Activated CD4-positive, alpha-beta memory T cell treated with anti-CD3 and anti-CD28 coated beads for 36 hours (primary cell): Measurements from ENCODE around the gene TLE4. TPM values are rescaled to one million over a fixed set of nuclear protein-coding genes. Genes with fewer than 3 reads are reported as not detected.

Source experiments
- CTCF ChIA-PET: fragments of 350-600 bp; sonication (Branson Sonifier 250); formaldehyde crosslinking; loops from one replicate; lab custom pipeline; 2021; ENCODE audit warnings: antibody characterized with exemption, inconsistent platforms; lab: Charles Lee
- POLR2A ChIA-PET: fragments of 350-600 bp; sonication (Branson Sonifier 250); formaldehyde crosslinking; loops from one replicate; lab custom pipeline; 2021; ENCODE audit warnings: antibody characterized with exemption; lab: Charles Lee
- DNase-seq: peaks from one replicate; pipeline ENCODE4 v3.0.0-alpha.2; 2020
- H3K27ac Mint-ChIP-seq: one replicate; pipeline ENCODE4 v1.8.0; 2021; ENCODE audit warnings: mixed read lengths
- H3K27me3 Mint-ChIP-seq: one replicate; pipeline ENCODE4 v1.8.0; 2021; ENCODE audit warnings: mixed read lengths
- H3K36me3 Mint-ChIP-seq: one replicate; pipeline ENCODE4 v1.8.0; 2021; ENCODE audit warnings: mixed read lengths
- H3K4me1 Mint-ChIP-seq: one replicate; pipeline ENCODE4 v1.8.0; 2021; ENCODE audit warnings: low read depth, mixed read lengths
- H3K4me3 Mint-ChIP-seq: one replicate; pipeline ENCODE4 v1.8.0; 2021; ENCODE audit warnings: mild to moderate bottlenecking, mixed read lengths
- H3K9me3 Mint-ChIP-seq: one replicate; pipeline ENCODE4 v1.8.0; 2021; ENCODE audit warnings: mixed read lengths
- intact Hi-C: fragments of 100-400 bp; cut with micrococcal nuclease; formaldehyde crosslinking; loops from one replicate; pipeline ENCODE4 v1.15.1; 2023
- total RNA-seq, 2 experiments: library from RNA; stranded (reverse); gene quantifications; one replicate each; pipeline ENCODE4 v1.2.3, GENCODE V29; 2021

TLE4 gene
- total RNA-seq, 2 experiments from 2014 or later, result 14.3 to 15.3 TPM

GRCh38 chr9:79662537-79662956, 90.8 kb downstream of the TLE4 start:
- Mint-ChIP-seq H3K4me1 (peaks cover 32% of the 10 kb centered on the region), H3K4me3 (no peak overlapping the region), H3K9me3 (no peaks in the 10 kb centered on the region), H3K27ac (no peak overlapping the region), H3K36me3 (peaks cover 9% of the 10 kb centered on the region), H3K27me3 (no peaks in the 10 kb centered on the region)
- CTCF ChIA-PET, result no interaction called here
- intact Hi-C loops, result no loop called here
- POLR2A ChIA-PET, result no interaction called here
- DNase-seq, result no peak

GRCh38 chr9:79663300-79663699, 91.5 kb downstream of the TLE4 start:
- Mint-ChIP-seq H3K4me1 (peaks cover 31% of the 10 kb centered on the region), H3K36me3 (peaks cover 9% of the 10 kb centered on the region), H3K9me3 (no peaks in the 10 kb centered on the region), H3K4me3 (no peak overlapping the region), H3K27ac (no peak overlapping the region), H3K27me3 (no peaks in the 10 kb centered on the region)
- CTCF ChIA-PET, result no interaction called here
- POLR2A ChIA-PET, result no interaction called here
- intact Hi-C loops, result no loop called here
- DNase-seq, result no peak

GRCh38 chr9:79663878-79664277, 92.1 kb downstream of the TLE4 start:
- Mint-ChIP-seq H3K4me3 (no peak overlapping the region), H3K9me3 (no peaks in the 10 kb centered on the region), H3K36me3 (peaks cover 6% of the 10 kb centered on the region), H3K4me1 (peaks cover 27% of the 10 kb centered on the region), H3K27me3 (no peaks in the 10 kb centered on the region), H3K27ac (no peak overlapping the region)
- ChIA-PET CTCF (no interaction called here), POLR2A (no interaction called here)
- intact Hi-C loops, result no loop called here
- DNase-seq, result no peak

GRCh38 chr9:79664375-79664831, 92.6 kb downstream of the TLE4 start:
- no peak for DNase-seq
- no peaks in the 10 kb centered on the region for H3K9me3 Mint-ChIP-seq
- POLR2A ChIA-PET, result no interaction called here
- CTCF ChIA-PET, result no interaction called here
- H3K4me3 Mint-ChIP-seq, result no peak overlapping the region
- H3K27ac Mint-ChIP-seq, result no peak overlapping the region
- no peaks in the 10 kb centered on the region for H3K27me3 Mint-ChIP-seq
- H3K36me3 Mint-ChIP-seq, result peaks cover 6% of the 10 kb centered on the region
- intact Hi-C loops, result no loop called here
- H3K4me1 Mint-ChIP-seq, result peaks cover 25% of the 10 kb centered on the region

GRCh38 chr9:79665369-79665768, 93.6 kb downstream of the TLE4 start:
- Mint-ChIP-seq H3K4me1 (peaks cover 31% of the 10 kb centered on the region), H3K4me3 (no peak overlapping the region), H3K9me3 (no peaks in the 10 kb centered on the region), H3K27me3 (no peaks in the 10 kb centered on the region), H3K27ac (no peak overlapping the region), H3K36me3 (peaks cover 6% of the 10 kb centered on the region)
- CTCF ChIA-PET, result no interaction called here
- intact Hi-C loops, result loop anchor here (5.0 kb wide), 1 partner anchor 33 kb away; no protein-coding TSS in a partner anchor
- POLR2A ChIA-PET, result no interaction called here
- no peak for DNase-seq

- POLR2A ChIA-PET, result no interaction called here
- CTCF ChIA-PET, result no interaction called here
- no peak overlapping the region for H3K4me3 Mint-ChIP-seq
- peaks cover 35% of the 10 kb centered on the region for H3K4me1 Mint-ChIP-seq
- DNase-seq, result no peak
- H3K27ac Mint-ChIP-seq, result no peak overlapping the region
- H3K9me3 Mint-ChIP-seq, result no peaks in the 10 kb centered on the region
- H3K36me3 Mint-ChIP-seq, result peaks cover 10% of the 10 kb centered on the region
- intact Hi-C loops, result loop anchor here (5.0 kb wide), 1 partner anchor 34 kb away; no protein-coding TSS in a partner anchor
- no peaks in the 10 kb centered on the region for H3K27me3 Mint-ChIP-seq
These were observed 94.2 kb downstream of the TLE4 start for GRCh38 chr9:79665931-79666330.

GRCh38 chr9:79667120-79667519, 95.4 kb downstream of the TLE4 start:
- Mint-ChIP-seq H3K4me1 (peaks cover 31% of the 10 kb centered on the region), H3K27ac (no peak overlapping the region), H3K4me3 (no peak overlapping the region), H3K27me3 (no peaks in the 10 kb centered on the region), H3K9me3 (no peaks in the 10 kb centered on the region), H3K36me3 (peaks cover 17% of the 10 kb centered on the region)
- ChIA-PET CTCF (no interaction called here), POLR2A (no interaction called here)
- intact Hi-C loops, result loop anchor here (5.0 kb wide), 1 partner anchor 35 kb away; no protein-coding TSS in a partner anchor
- no peak for DNase-seq

- POLR2A ChIA-PET, result no interaction called here
- H3K9me3 Mint-ChIP-seq, result no peaks in the 10 kb centered on the region
- intact Hi-C loops, result loop anchor here (5.0 kb wide), 1 partner anchor 36 kb away; no protein-coding TSS in a partner anchor
- H3K27me3 Mint-ChIP-seq, result no peaks in the 10 kb centered on the region
- DNase-seq, result no peak
- no peak overlapping the region for H3K4me3 Mint-ChIP-seq
- peaks cover 32% of the 10 kb centered on the region for H3K4me1 Mint-ChIP-seq
- peaks cover 18% of the 10 kb centered on the region for H3K36me3 Mint-ChIP-seq
- no peak overlapping the region for H3K27ac Mint-ChIP-seq
- CTCF ChIA-PET, result no interaction called here
These were observed 96.2 kb downstream of the TLE4 start for GRCh38 chr9:79667817-79668436.

GRCh38 chr9:79668956-79669355, 97.2 kb downstream of the TLE4 start:
- H3K9me3 Mint-ChIP-seq, result no peaks in the 10 kb centered on the region
- POLR2A ChIA-PET, result no interaction called here
- no peak for DNase-seq
- H3K27me3 Mint-ChIP-seq, result no peaks in the 10 kb centered on the region
- H3K4me1 Mint-ChIP-seq, result peaks cover 37% of the 10 kb centered on the region
- CTCF ChIA-PET, result no interaction called here
- intact Hi-C loops, result loop anchor here (5.0 kb wide), 1 partner anchor 37 kb away; no protein-coding TSS in a partner anchor
- peaks cover 17% of the 10 kb centered on the region for H3K36me3 Mint-ChIP-seq
- no peak overlapping the region for H3K4me3 Mint-ChIP-seq
- H3K27ac Mint-ChIP-seq, result no peak overlapping the region

- CTCF ChIA-PET, result no interaction called here
- peaks cover 22% of the 10 kb centered on the region for H3K36me3 Mint-ChIP-seq
- peaks cover 45% of the 10 kb centered on the region for H3K4me1 Mint-ChIP-seq
- DNase-seq, result no peak
- intact Hi-C loops, result no loop called here
- H3K27ac Mint-ChIP-seq, result no peak overlapping the region
- no peak overlapping the region for H3K4me3 Mint-ChIP-seq
- no peaks in the 10 kb centered on the region for H3K9me3 Mint-ChIP-seq
- H3K27me3 Mint-ChIP-seq, result no peaks in the 10 kb centered on the region
- POLR2A ChIA-PET, result no interaction called here
These were observed 98.7 kb downstream of the TLE4 start for GRCh38 chr9:79670269-79670961.

GRCh38 chr9:79671558-79671957, 99.8 kb downstream of the TLE4 start:
- Mint-ChIP-seq H3K4me1 (peaks cover 42% of the 10 kb centered on the region), H3K9me3 (no peaks in the 10 kb centered on the region), H3K27me3 (no peaks in the 10 kb centered on the region), H3K36me3 (peaks cover 22% of the 10 kb centered on the region), H3K27ac (no peak overlapping the region), H3K4me3 (no peak overlapping the region)
- no peak for DNase-seq
- ChIA-PET POLR2A (no interaction called here), CTCF (no interaction called here)
- intact Hi-C loops, result no loop called here

- ChIA-PET CTCF (no interaction called here), POLR2A (no interaction called here)
- Mint-ChIP-seq H3K27ac (no peak overlapping the region), H3K4me1 (peaks cover 42% of the 10 kb centered on the region), H3K27me3 (no peaks in the 10 kb centered on the region), H3K9me3 (peaks cover 1% of the 10 kb centered on the region), H3K4me3 (no peak overlapping the region), H3K36me3 (peaks cover 24% of the 10 kb centered on the region)
- no peak for DNase-seq
- intact Hi-C loops, result no loop called here
These were observed 100.5 kb downstream of the TLE4 start for GRCh38 chr9:79672236-79672635.
